GM21423 (cell line): ENCODE results near the gene SECTM1.

Experiments used
- ATAC-seq: cut with Tn5 transposase; IDR thresholded peaks from one replicate; pipeline ENCODE4 v1.9.1; 2021; ENCODE audit warnings: mild to moderate bottlenecking, moderate library complexity; ENCODE audit not compliant: unreplicated experiment

Gene SECTM1

GRCh38 chr17:82317394-82318168 lies 16.0 kb downstream of the SECTM1 start, which contains the start of gene CD7:
Gene CD7, minus strand, starts transcription at chr17:82317608. Its CDS starts 113 bp downstream, at chr17:82317495.
- no peak for ATAC-seq

DNA sequence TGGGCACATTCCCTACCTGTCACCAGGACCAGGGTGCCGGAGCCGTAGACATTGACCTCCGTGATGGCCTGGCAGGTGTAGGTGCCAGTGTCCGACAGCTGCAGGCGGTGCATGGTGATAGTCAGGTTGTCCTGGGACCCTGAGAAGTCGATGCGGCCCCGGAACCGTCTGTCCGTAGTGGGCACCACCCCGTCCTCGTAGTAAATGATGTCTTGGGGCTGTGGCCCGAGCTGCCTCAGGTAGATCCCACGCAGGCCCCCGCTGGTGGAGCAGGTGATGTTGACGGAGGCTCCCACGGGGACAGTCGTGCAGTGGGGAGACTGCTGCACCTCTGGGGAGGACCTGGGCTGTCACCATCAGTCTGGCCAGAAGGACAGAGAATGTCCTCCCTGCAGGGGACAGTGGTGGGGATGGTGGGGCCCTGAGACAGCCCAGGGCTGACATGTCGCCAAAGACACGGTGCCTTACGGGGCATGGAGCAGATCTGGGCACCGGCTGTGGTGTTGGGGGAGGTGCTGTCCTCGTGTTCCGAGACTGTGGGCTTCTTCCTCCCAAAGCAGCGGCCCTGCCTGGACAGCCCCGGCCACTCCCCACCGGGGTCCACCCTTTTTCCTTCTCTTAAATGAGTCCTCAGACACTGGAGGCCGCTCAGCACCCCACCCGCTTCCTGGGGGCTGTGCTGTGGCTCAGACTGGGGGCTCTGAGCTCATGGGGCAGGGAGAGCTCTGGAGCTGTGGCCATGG lies 16.7 kb downstream of the SECTM1 start:
- no peak for ATAC-seq

- ATAC-seq = no peak
Measured at GRCh38 chr17:82315703-82316358, 17.7 kb downstream of the SECTM1 start.

- no peak for ATAC-seq
Measured at GRCh38 chr17:82314727-82315605, 18.6 kb downstream of the SECTM1 start.

GRCh38 chr17:82314012-82314726 lies 19.4 kb downstream of the SECTM1 start:
- no peak for ATAC-seq

GRCh38 chr17:82313195-82314011 lies 20.2 kb downstream of the SECTM1 start:
- ATAC-seq = no peak

GRCh38 chr17:82311971-82312370 lies 21.6 kb downstream of the SECTM1 start:
- ATAC-seq = no peak

DNA sequence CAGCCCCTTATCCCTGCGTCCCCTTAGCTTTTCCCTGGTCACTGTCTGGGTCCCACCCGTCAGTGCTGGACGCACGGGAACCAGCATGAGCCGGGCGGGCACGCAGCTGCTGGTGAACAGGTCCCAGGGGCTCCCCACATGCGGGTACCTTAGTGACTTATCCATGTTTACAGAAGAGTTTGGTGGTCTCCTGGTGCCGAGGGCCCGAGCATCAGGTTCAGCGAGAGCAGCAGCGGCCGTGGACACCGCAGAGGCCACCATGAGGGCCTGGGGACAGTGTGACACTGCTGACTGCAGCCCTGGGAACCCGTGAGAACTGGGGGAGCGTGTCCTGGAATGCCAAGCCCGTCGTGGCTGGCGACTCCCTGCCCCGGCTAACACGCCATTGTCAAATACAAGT lies 22.7 kb downstream of the SECTM1 start:
- no peak for ATAC-seq

DNA sequence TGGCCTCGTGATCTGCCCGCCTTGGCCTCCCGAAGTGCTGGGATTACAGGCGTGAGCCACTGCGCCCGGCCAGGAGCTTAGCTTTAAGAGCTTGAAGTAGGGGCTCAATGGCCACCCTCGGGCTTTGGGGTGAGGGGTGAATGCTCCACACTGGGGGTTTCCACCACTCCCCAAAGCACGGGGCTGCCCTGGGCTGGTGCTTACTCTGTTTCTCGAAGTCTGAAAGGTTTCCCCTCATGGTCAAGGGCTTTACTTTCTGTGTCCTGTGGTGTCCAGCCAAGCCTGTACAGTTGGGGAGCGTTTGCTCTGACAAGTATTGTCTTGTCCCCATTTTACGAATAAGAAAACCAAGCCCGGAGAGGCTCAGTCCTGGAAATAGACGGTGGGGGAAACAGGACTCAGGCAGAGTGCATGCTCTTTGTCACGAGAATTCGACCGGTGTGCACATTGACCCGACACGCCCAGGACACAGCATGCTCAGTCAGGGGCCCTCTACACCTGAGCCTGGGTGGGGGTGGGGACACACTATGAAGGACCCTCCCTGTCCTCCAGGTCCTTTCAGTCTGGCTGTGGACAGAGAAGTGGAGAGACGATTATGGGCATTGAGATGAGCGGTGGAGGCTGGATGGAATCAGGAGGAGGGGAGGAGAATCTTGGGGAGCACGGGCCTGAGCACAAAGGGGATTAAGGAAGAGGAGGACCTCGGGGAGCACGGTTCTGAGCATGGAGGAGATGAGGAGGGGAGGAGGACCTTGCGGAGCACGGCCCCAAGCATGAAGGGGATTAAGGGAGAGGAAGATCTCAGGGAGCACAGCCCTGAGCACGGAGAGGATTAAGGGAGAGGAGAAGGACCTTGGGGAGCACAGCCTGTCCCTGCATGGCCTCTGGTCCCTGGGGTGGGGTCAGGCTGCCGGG lies 23.7 kb downstream of the SECTM1 start:
- ATAC-seq = no peak

- no peak for ATAC-seq
Measured at GRCh38 chr17:82305727-82306300, 27.8 kb downstream of the SECTM1 start.

DNA sequence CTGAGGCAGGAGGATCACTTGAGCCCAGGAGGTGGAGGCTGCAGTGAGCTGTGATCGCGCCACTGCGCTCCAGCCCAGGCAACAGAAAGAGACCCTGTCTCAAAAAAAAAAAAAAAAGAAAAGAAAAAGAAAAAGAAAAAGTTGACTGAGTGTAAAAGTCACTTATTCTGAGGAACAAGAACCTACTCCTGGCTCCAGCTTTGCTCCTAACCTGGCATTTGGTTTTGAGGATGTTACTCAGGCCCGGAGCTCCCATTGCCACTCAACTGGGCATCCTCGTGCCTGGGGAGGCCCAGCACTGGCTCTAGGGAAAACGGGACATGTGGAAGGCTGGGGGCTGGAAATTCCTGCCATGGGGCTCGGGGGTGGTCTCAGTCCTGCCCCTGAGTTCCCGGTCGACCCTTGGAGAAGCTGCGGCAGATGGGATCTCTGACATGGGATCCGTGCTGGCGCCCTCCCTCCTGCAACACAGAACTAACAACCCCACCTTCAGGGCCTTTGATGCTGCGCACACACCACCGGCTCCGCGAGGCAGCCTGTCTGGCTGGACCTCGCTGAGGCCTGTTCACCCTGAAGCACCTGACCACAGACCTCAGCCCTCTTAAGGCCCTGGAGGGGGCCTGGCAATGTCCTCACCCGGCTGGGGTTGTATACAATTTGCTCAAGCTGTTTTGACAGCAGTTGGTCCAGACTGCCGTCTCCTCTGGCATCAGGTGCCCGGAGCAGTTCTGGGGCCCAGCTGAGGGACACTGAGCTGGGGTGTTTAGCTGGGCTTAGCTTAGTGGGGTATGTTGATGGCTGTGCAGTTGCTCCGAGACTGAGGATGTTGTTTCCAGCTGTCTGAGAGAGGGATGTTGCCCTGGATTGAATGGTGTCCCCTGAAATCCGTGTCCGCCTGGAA lies 28.5 kb downstream of the SECTM1 start:
- ATAC-seq = no peak

- ATAC-seq = no peak
Measured at GRCh38 chr17:82303944-82304808, 29.4 kb downstream of the SECTM1 start.

DNA sequence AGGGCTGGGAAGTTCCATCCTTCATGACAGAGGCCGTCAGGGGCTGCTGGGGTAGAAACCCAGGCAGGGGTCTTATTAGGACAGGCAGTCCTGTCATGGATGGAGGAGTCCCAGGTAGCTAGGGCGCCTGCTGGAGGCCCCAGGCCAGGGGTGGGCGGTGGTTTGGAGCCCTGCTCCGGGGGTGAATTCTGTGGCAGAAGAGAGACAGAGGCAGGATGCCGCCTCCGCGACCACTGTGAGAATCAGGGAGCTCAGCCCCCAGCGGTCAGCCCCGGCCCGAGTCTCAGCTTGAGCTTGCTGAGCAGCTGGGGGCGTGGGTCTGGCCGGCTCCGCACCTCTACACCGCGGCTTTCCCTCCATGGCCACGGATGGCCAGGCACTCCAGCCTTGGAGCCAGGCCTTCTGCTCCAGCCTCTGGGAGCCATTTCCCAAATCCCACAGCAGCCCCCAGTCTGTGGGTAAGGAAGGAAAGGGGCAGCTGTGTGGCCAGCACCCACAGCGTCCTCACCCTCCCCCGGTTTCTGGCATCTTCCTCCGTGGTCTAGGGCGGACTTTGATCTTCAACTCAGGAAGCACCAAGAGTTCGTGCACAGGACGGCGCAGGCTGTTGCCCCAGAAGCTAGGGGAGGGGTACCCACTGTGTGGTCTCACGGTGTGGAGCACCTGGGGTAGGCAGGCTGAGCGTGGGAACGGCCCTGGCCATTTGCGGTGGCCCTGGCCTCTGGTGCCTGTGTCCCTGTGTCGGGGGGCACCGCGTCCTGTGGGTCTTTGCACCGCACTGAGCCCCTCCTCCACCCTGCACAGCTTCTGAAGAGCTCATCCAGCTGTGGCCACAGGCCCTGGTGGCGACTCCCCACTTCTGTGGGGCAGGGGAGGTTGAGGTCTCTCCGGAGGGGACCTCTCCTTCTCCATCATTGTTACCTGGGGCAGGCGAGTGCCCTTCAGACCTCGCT lies 30.3 kb downstream of the SECTM1 start:
- ATAC-seq = no peak

DNA sequence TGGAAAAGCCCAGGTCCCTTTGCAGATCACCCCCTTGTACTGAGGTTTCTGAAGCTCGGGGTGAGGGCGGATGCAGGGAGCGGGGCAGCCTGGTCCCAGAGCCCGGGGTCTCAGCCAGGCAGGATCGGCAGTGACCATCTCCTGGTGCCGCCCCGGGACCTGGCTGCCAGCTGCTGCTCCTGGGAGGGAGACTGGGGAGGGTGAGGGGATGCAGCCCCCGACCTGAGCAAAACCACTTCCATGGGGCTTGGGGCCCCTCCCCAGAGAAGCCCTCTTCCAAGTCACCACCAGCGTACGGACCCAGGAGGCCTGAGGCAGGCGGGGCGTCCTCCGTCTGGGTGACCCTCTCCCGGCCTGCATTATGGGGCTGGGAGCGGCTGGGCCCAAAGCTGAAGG lies 31.0 kb downstream of the SECTM1 start:
- no peak for ATAC-seq
